Activated CD4-positive, alpha-beta T cell treated with anti-CD3 and anti-CD28 coated beads, Interleukin-2, amount 10 ng/mL, durations not matched to agents 7 days and 5 days (primary cell): ENCODE results near the gene PXDN. TPM values are rescaled to one million over a fixed set of nuclear protein-coding genes. Genes with fewer than 3 reads are reported as not detected.

Experiments used
- CTCF ChIA-PET: fragments of 350-600 bp; sonication (Branson Sonifier 250); formaldehyde crosslinking; loops from one replicate; lab custom pipeline; 2021; ENCODE audit warnings: antibody characterized with exemption; lab: Charles Lee
- POLR2A ChIA-PET: fragments of 350-600 bp; sonication (Branson Sonifier 250); formaldehyde crosslinking; loops from one replicate; lab custom pipeline; 2021; ENCODE audit warnings: antibody characterized with exemption; lab: Charles Lee
- DNase-seq: peaks from one replicate; pipeline ENCODE4 v3.0.0-alpha.2; 2020
- H3K27ac Mint-ChIP-seq: one replicate; pipeline ENCODE4 v1.8.0; 2021; ENCODE audit warnings: mild to moderate bottlenecking, moderate library complexity, mixed read lengths
- H3K27me3 Mint-ChIP-seq: one replicate; pipeline ENCODE4 v1.8.0; 2021; ENCODE audit warnings: mixed read lengths
- H3K36me3 Mint-ChIP-seq: one replicate; pipeline ENCODE4 v1.8.0; 2021; ENCODE audit warnings: low read depth, mixed read lengths
- H3K4me1 Mint-ChIP-seq: one replicate; pipeline ENCODE4 v1.8.0; 2021; ENCODE audit warnings: mixed read lengths
- H3K4me3 Mint-ChIP-seq: one replicate; pipeline ENCODE4 v1.8.0; 2021; ENCODE audit warnings: mild to moderate bottlenecking, moderate library complexity, mixed read lengths
- H3K9me3 Mint-ChIP-seq: one replicate; pipeline ENCODE4 v1.8.0; 2021; ENCODE audit warnings: mixed read lengths
- total RNA-seq, 2 experiments: library from RNA; stranded (reverse); gene quantifications; one replicate each; pipeline ENCODE4 v1.2.3, GENCODE V29; 2021

Gene PXDN
- total RNA-seq, 2 experiments from 2014 or later: 0.20 to 0.58 TPM

- no peak overlapping the region for H3K4me3 Mint-ChIP-seq
- ChIA-PET POLR2A (no interaction called here), CTCF (no interaction called here)
- no peaks in the 10 kb centered on the region for H3K9me3 Mint-ChIP-seq
- H3K27me3 Mint-ChIP-seq: no peaks in the 10 kb centered on the region
- no peak overlapping the region for H3K27ac Mint-ChIP-seq
- H3K4me1 Mint-ChIP-seq: no peaks in the 10 kb centered on the region
- DNase-seq: no peak
- no peaks in the 10 kb centered on the region for H3K36me3 Mint-ChIP-seq
Observed at GRCh38 chr2:1645761-1646476, 98.4 kb downstream of the PXDN start.

GRCh38 chr2:1644427-1644826, 99.9 kb downstream of the PXDN start:
- no peak overlapping the region for H3K27ac Mint-ChIP-seq
- H3K36me3 Mint-ChIP-seq: no peaks in the 10 kb centered on the region
- no peak overlapping the region for H3K4me3 Mint-ChIP-seq

GRCh38 chr2:1642993-1643619, 101.2 kb downstream of the PXDN start:
- no peaks in the 10 kb centered on the region for H3K27me3 Mint-ChIP-seq
- no peaks in the 10 kb centered on the region for H3K36me3 Mint-ChIP-seq
- no peaks in the 10 kb centered on the region for H3K4me1 Mint-ChIP-seq
- no peak overlapping the region for H3K27ac Mint-ChIP-seq
- POLR2A ChIA-PET: no interaction called here
- H3K9me3 Mint-ChIP-seq: no peaks in the 10 kb centered on the region
- DNase-seq: no peak
- H3K4me3 Mint-ChIP-seq: no peak overlapping the region
- CTCF ChIA-PET: no interaction called here

More at GRCh38 chr2:1644427-1644826, 99.9 kb downstream of the PXDN start:
- CTCF ChIA-PET: no interaction called here
- DNase-seq: no peak
- POLR2A ChIA-PET: no interaction called here
- Mint-ChIP-seq H3K27me3 (no peaks in the 10 kb centered on the region), H3K9me3 (no peaks in the 10 kb centered on the region), H3K4me1 (no peaks in the 10 kb centered on the region)

- no peaks in the 10 kb centered on the region for H3K36me3 Mint-ChIP-seq
- H3K4me3 Mint-ChIP-seq: no peak overlapping the region
- no peaks in the 10 kb centered on the region for H3K4me1 Mint-ChIP-seq
- H3K27me3 Mint-ChIP-seq: no peaks in the 10 kb centered on the region
- DNase-seq: no peak
- ChIA-PET CTCF (no interaction called here), POLR2A (no interaction called here)
- H3K9me3 Mint-ChIP-seq: no peaks in the 10 kb centered on the region
- H3K27ac Mint-ChIP-seq: no peak overlapping the region
Observed at GRCh38 chr2:1642066-1642861, 102.1 kb downstream of the PXDN start.

- CTCF ChIA-PET: no interaction called here
- H3K36me3 Mint-ChIP-seq: no peaks in the 10 kb centered on the region
- H3K27ac Mint-ChIP-seq: no peak overlapping the region
- POLR2A ChIA-PET: no interaction called here
- H3K27me3 Mint-ChIP-seq: no peaks in the 10 kb centered on the region
- H3K4me1 Mint-ChIP-seq: no peaks in the 10 kb centered on the region
- no peak for DNase-seq
- H3K9me3 Mint-ChIP-seq: no peaks in the 10 kb centered on the region
- no peak overlapping the region for H3K4me3 Mint-ChIP-seq
Observed at GRCh38 chr2:1641523-1641922, 102.8 kb downstream of the PXDN start.

- Mint-ChIP-seq H3K36me3 (no peaks in the 10 kb centered on the region), H3K4me3 (no peak overlapping the region), H3K4me1 (no peaks in the 10 kb centered on the region), H3K27me3 (no peaks in the 10 kb centered on the region), H3K27ac (no peak overlapping the region), H3K9me3 (no peaks in the 10 kb centered on the region)
- no peak for DNase-seq
- CTCF ChIA-PET: no interaction called here
- POLR2A ChIA-PET: no interaction called here
Observed at GRCh38 chr2:1640301-1641135, 103.8 kb downstream of the PXDN start.

- H3K27me3 Mint-ChIP-seq: no peaks in the 10 kb centered on the region
- DNase-seq: no peak
- POLR2A ChIA-PET: no interaction called here
- no peaks in the 10 kb centered on the region for H3K36me3 Mint-ChIP-seq
- H3K4me1 Mint-ChIP-seq: no peaks in the 10 kb centered on the region
- no peaks in the 10 kb centered on the region for H3K9me3 Mint-ChIP-seq
- no peak overlapping the region for H3K4me3 Mint-ChIP-seq
- CTCF ChIA-PET: no interaction called here
- H3K27ac Mint-ChIP-seq: no peak overlapping the region
Observed at GRCh38 chr2:1639086-1639858, 105.0 kb downstream of the PXDN start.

- Mint-ChIP-seq H3K4me1 (no peaks in the 10 kb centered on the region), H3K27me3 (no peaks in the 10 kb centered on the region), H3K36me3 (no peaks in the 10 kb centered on the region), H3K4me3 (no peak overlapping the region), H3K9me3 (no peaks in the 10 kb centered on the region), H3K27ac (no peak overlapping the region)
- DNase-seq: no peak
- ChIA-PET CTCF (no interaction called here), POLR2A (no interaction called here)
Observed at GRCh38 chr2:1638281-1638860, 105.9 kb downstream of the PXDN start.

- Mint-ChIP-seq H3K9me3 (no peaks in the 10 kb centered on the region), H3K4me1 (no peaks in the 10 kb centered on the region), H3K27ac (no peak overlapping the region), H3K4me3 (no peak overlapping the region), H3K36me3 (no peaks in the 10 kb centered on the region), H3K27me3 (no peaks in the 10 kb centered on the region)
- ChIA-PET CTCF (interaction anchor here (0.6 kb wide), 1 partner anchor 12 kb away, joined by 3 read pairs; no protein-coding TSS in a partner anchor), POLR2A (no interaction called here)
- no peak for DNase-seq
Observed at GRCh38 chr2:1636791-1637415, 107.4 kb downstream of the PXDN start.

- no peak for DNase-seq
- H3K9me3 Mint-ChIP-seq: no peaks in the 10 kb centered on the region
- CTCF ChIA-PET: no interaction called here
- POLR2A ChIA-PET: no interaction called here
- H3K27me3 Mint-ChIP-seq: no peaks in the 10 kb centered on the region
- no peaks in the 10 kb centered on the region for H3K4me1 Mint-ChIP-seq
- no peaks in the 10 kb centered on the region for H3K36me3 Mint-ChIP-seq
- no peak overlapping the region for H3K4me3 Mint-ChIP-seq
- H3K27ac Mint-ChIP-seq: no peak overlapping the region
Observed at GRCh38 chr2:1635823-1636222, 108.5 kb downstream of the PXDN start.

GRCh38 chr2:1634681-1635341, 109.5 kb downstream of the PXDN start:
- Mint-ChIP-seq H3K36me3 (no peaks in the 10 kb centered on the region), H3K4me3 (no peak overlapping the region), H3K27me3 (no peaks in the 10 kb centered on the region), H3K4me1 (no peaks in the 10 kb centered on the region), H3K27ac (no peak overlapping the region), H3K9me3 (no peaks in the 10 kb centered on the region)
- POLR2A ChIA-PET: no interaction called here
- CTCF ChIA-PET: no interaction called here
- no peak for DNase-seq
